GM19468 (cell line): ENCODE measurements around the gene KRT79.
"Not testable (repeated sequence)": the region's sequence is repeated elsewhere in the genome, so short reads cannot be mapped to it uniquely, and the experiment has no call there.

Source experiments
- ATAC-seq: cut with Tn5 transposase; IDR thresholded peaks from one replicate; pipeline ENCODE4 v1.9.1; 2021; ENCODE audit warnings: mild to moderate bottlenecking, moderate library complexity, moderate number of reproducible peaks; ENCODE audit not compliant: unreplicated experiment; ENCODE audit errors: extremely low read depth

KRT79 gene

GRCh38 chr12:52861511-52861910, 27.4 kb upstream of the KRT79 start:
- no peak for ATAC-seq

- ATAC-seq = no peak
Observed at GRCh38 chr12:52860102-52860823, 26.2 kb upstream of the KRT79 start.

- ATAC-seq = no peak
Observed at GRCh38 chr12:52857500-52857899, 23.4 kb upstream of the KRT79 start.

- no peak for ATAC-seq
Observed at GRCh38 chr12:52856787-52857186, 22.7 kb upstream of the KRT79 start.

GRCh38 chr12:52856077-52856476, 22.0 kb upstream of the KRT79 start:
- not testable (repeated sequence) for ATAC-seq

GRCh38 chr12:52851787-52852186, 17.7 kb upstream of the KRT79 start:
- ATAC-seq = no peak

GRCh38 chr12:52850681-52851080, 16.6 kb upstream of the KRT79 start:
- no peak for ATAC-seq

GRCh38 chr12:52849511-52849910, 15.4 kb upstream of the KRT79 start:
- no peak for ATAC-seq

GRCh38 chr12:52848661-52849255, 14.6 kb upstream of the KRT79 start, which contains the start of gene KRT78:
KRT78 (minus strand) TSS chr12:52848994; CDS start chr12:52848930, 64 bp downstream.
- ATAC-seq = no peak

- ATAC-seq = no peak
Observed at GRCh38 chr12:52847335-52848102, 13.4 kb upstream of the KRT79 start.

GRCh38 chr12:52846356-52846970, 12.4 kb upstream of the KRT79 start:
- no peak for ATAC-seq

- no peak for ATAC-seq
Observed at GRCh38 chr12:52845946-52846345, 11.8 kb upstream of the KRT79 start.

GRCh38 chr12:52844386-52844785, 10.3 kb upstream of the KRT79 start:
- ATAC-seq = no peak

GRCh38 chr12:52839436-52840105, 5.5 kb upstream of the KRT79 start:
- ATAC-seq = no peak

GRCh38 chr12:52838609-52839435, 4.7 kb upstream of the KRT79 start:
- no peak for ATAC-seq

GRCh38 chr12:52837781-52838608, 3.9 kb upstream of the KRT79 start:
- no peak for ATAC-seq

- ATAC-seq = no peak
Observed at GRCh38 chr12:52837413-52837741, 3.3 kb upstream of the KRT79 start.

- ATAC-seq = no peak
Observed at GRCh38 chr12:52836491-52837412, 2.6 kb upstream of the KRT79 start.
